DND-41 (cell line): ENCODE data around the gene RIN2.

Experiments used
- ATAC-seq: fragments of 200-7000 bp; cut with Tn5 transposase; 3 replicates; pipeline ENCODE4 v1.9.1; 2021; ENCODE audit warnings: low read depth; ENCODE audit not compliant: insufficient read depth
- DNase-seq: peaks from one replicate; pipeline ENCODE4 v3.0.0-alpha.2; 2020
- H2AFZ ChIP-seq: 2 replicates; pipeline ENCODE4 v1.6.0; 2012; ENCODE audit warnings: low read depth, low read length
- H3K27ac ChIP-seq: 2 replicates; pipeline ENCODE4 v1.5.1; 2012; ENCODE audit warnings: low read length, inconsistent platforms
- H3K27me3 ChIP-seq: fragments of 200-600 bp; sonication (generic); 2 replicates; pipeline ENCODE4 v1.6.0; 2012; ENCODE audit warnings: low read length, mild to moderate bottlenecking, inconsistent platforms; ENCODE audit not compliant: insufficient read depth, poor library complexity
- H3K36me3 ChIP-seq: 2 replicates; pipeline ENCODE4 v1.5.1; 2012; ENCODE audit warnings: low read length, inconsistent platforms; ENCODE audit not compliant: insufficient read depth
- H3K4me1 ChIP-seq: 2 replicates; pipeline ENCODE4 v1.5.1; 2012; ENCODE audit warnings: mild to moderate bottlenecking, low read length; ENCODE audit not compliant: insufficient read depth
- H3K4me2 ChIP-seq: 2 replicates; pipeline ENCODE4 v1.6.0; 2012; ENCODE audit warnings: mild to moderate bottlenecking, moderate library complexity, low read length, inconsistent platforms; ENCODE audit not compliant: insufficient read depth
- H3K4me3 ChIP-seq, 2 experiments: fragments of 200-600 bp in 1 of 2; shearing (Covaris generic) in 1 of 2; 2 replicates each; pipeline ENCODE4 v1.5.1; 2012 to 2016; ENCODE audit warnings: inconsistent platforms in 2 of 2, low read length in 2 of 2, mild to moderate bottlenecking in 2 of 2, low read depth in 1 of 2, moderate library complexity in 1 of 2
- H3K79me2 ChIP-seq: 2 replicates; pipeline ENCODE4 v1.6.0; 2012; ENCODE audit warnings: low read length, inconsistent platforms; ENCODE audit not compliant: insufficient read depth
- H3K9ac ChIP-seq: 2 replicates; pipeline ENCODE4 v1.6.0; 2012; ENCODE audit warnings: low read depth, mild to moderate bottlenecking, inconsistent platforms, low read length, moderate library complexity
- H3K9me3 ChIP-seq: 2 replicates; pipeline ENCODE4 v1.5.1; 2012; ENCODE audit warnings: low read length, moderate library complexity, mild to moderate bottlenecking, inconsistent platforms; ENCODE audit not compliant: insufficient read depth, severe bottlenecking
- H4K20me1 ChIP-seq: 2 replicates; pipeline ENCODE4 v1.6.0; 2012; ENCODE audit warnings: low read length; ENCODE audit not compliant: insufficient read depth
- CTCF ChIP-seq: IDR thresholded peaks from 2 replicates; pipeline ENCODE4 v1.5.1; 2012; ENCODE audit warnings: borderline replicate concordance, low read length, moderate library complexity, mild to moderate bottlenecking; ENCODE audit not compliant: poor library complexity, severe bottlenecking; ENCODE audit errors: extremely low read depth
- EZH2 ChIP-seq: IDR thresholded peaks from 3 replicates; pipeline ENCODE4 v1.6.1; 2012; ENCODE audit warnings: borderline replicate concordance, low read depth, mild to moderate bottlenecking, moderate library complexity, low read length, inconsistent platforms; ENCODE audit not compliant: severe bottlenecking

RIN2 gene

DNA sequence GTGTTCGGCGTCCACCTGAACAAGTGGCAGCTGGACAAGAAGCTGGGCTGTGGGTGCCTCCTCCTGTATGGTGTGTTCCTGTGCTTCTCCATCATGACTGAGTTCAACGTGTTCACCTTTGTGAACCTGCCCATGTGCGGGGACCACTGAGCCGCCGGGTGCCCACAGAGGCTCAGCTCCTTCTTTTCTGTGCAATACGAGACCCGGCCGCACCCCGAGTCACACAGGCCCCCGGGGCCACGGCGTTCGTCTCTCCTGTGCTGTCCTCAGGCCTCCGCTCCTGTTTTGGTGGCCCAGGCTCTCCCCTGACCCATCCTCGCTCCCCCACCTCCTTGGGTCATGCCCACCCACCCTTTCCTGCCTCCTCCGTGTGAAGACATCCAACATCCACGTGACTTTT lies 37.1 kb upstream of the RIN2 start:
- Histone ChIP-seq H3K27me3 (no peaks in the 10 kb centered on the region), H3K27ac (no peak overlapping the region), H4K20me1 (no peaks in the 10 kb centered on the region), H2AFZ (no peak overlapping the region), H3K79me2 (no peaks in the 10 kb centered on the region), H3K4me3 (no peak overlapping the region), H3K36me3 (no peaks in the 10 kb centered on the region), H3K9me3 (peaks cover 5% of the 10 kb centered on the region), H3K4me2 (no peak overlapping the region), H3K9ac (no peak overlapping the region), H3K4me1 (no peaks in the 10 kb centered on the region)
- TF ChIP-seq CTCF: no peak
- TF ChIP-seq EZH2: no peak
- DNase-seq: no peak
- no peak for ATAC-seq

GRCh38 chr20:19723051-19723450 lies 35.0 kb upstream of the RIN2 start:
- Histone ChIP-seq H4K20me1 (no peaks in the 10 kb centered on the region), H3K27me3 (no peaks in the 10 kb centered on the region), H2AFZ (no peak overlapping the region), H3K4me1 (no peaks in the 10 kb centered on the region), H3K9ac (no peak overlapping the region), H3K4me2 (no peak overlapping the region), H3K79me2 (no peaks in the 10 kb centered on the region), H3K27ac (no peak overlapping the region), H3K9me3 (no peaks in the 10 kb centered on the region), H3K36me3 (no peaks in the 10 kb centered on the region), H3K4me3 (no peak overlapping the region)
- no peak for DNase-seq
- TF ChIP-seq CTCF: no peak
- no peak for TF ChIP-seq EZH2
- no peak for ATAC-seq

DNA sequence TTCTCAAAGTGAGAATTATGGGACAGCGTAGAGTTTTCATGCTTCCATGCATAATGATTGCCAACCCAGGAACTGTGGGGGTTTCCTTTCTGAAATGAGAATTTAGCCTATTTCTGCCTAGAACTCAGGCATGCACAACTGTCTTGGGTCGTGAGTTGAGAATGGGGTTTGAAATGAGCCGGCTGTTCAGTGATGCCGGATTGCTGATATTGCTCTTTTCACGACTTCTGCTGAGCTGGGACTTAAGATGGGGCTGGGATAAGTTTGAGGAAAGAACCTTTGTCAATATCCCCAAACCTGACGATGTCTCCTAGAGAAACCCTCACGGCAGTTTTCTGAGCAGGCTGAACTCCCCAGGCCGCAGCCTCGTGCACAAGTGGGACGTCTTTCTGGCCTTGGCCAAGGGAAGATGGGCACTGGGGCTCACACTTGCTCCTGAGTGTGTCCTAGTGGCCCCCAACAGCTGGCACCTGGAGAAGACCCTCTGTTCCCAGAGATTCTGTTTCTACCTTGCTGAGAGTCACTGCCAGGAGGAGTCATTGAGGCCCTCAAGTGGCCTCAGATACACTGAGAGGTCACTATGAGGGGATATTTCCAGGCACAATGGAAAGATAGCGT lies 34.1 kb upstream of the RIN2 start:
- no peak for TF ChIP-seq CTCF
- H3K4me1 ChIP-seq: no peaks in the 10 kb centered on the region
- no peak overlapping the region for H3K4me2 ChIP-seq

DNA sequence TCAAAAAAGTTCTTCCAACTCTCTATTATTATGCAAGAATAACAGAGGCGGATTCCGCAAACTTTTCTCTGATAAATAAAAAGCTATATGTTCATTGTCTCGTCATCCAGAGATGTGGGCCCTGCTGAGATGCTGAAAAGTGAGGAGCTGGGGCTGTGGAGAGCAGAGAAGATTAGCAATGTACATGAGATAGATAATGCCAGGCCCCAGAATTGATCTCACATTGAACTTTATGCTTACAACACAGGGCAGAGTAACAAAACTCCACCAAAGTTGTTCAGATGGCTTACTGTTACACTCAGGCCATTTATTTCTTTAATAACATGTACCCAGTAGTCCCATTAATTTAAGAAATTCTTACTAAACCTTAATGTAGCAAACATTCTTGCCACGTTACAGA lies 32.7 kb upstream of the RIN2 start:
- Histone ChIP-seq H3K27ac (no peak overlapping the region), H4K20me1 (no peaks in the 10 kb centered on the region), H3K4me1 (no peaks in the 10 kb centered on the region), H3K27me3 (no peaks in the 10 kb centered on the region), H3K9ac (no peak overlapping the region), H3K9me3 (no peaks in the 10 kb centered on the region), H3K36me3 (no peaks in the 10 kb centered on the region), H3K4me2 (no peak overlapping the region), H2AFZ (no peak overlapping the region), H3K79me2 (no peaks in the 10 kb centered on the region), H3K4me3 (no peak overlapping the region)
- no peak for TF ChIP-seq EZH2
- no peak for TF ChIP-seq CTCF
- ATAC-seq (no peak), DNase-seq (no peak)

More for the DNA sequence above, 34.1 kb upstream of the RIN2 start:
- H3K36me3 ChIP-seq: no peaks in the 10 kb centered on the region
- no peaks in the 10 kb centered on the region for H3K27me3 ChIP-seq
- H3K79me2 ChIP-seq: no peaks in the 10 kb centered on the region
- H3K9ac ChIP-seq: no peak overlapping the region
- no peak overlapping the region for H2AFZ ChIP-seq
- H3K4me3 ChIP-seq: no peak overlapping the region
- H3K9me3 ChIP-seq: no peaks in the 10 kb centered on the region
- H4K20me1 ChIP-seq: no peaks in the 10 kb centered on the region
- no peak for DNase-seq
- no peak for ATAC-seq
- H3K27ac ChIP-seq: no peak overlapping the region
